ENCODE results near the gene GPR15.

Gene GPR15

GRCh38 chr3:98532275-98532637 lies 478 bp downstream of the GPR15 start:
- DNase-seq = no peak

- DNase-seq = no peak
These were observed 1.2 kb downstream of the GPR15 start for GRCh38 chr3:98532709-98533571.

- no peak for DNase-seq
These were observed 2.4 kb downstream of the GPR15 start for GRCh38 chr3:98534168-98534567.

- DNase-seq = no peak
These were observed 3.0 kb downstream of the GPR15 start for GRCh38 chr3:98534734-98535133.

GRCh38 chr3:98536456-98537017 lies 4.8 kb downstream of the GPR15 start:
- DNase-seq = no peak

GRCh38 chr3:98540346-98540745 lies 8.6 kb downstream of the GPR15 start:
- DNase-seq = no peak

- no peak for DNase-seq
These were observed 9.9 kb downstream of the GPR15 start for GRCh38 chr3:98541695-98542094.

GRCh38 chr3:98542623-98543022 lies 10.8 kb downstream of the GPR15 start:
- no peak for DNase-seq

GRCh38 chr3:98545940-98546339 lies 14.2 kb downstream of the GPR15 start:
- no peak for DNase-seq

- no peak for DNase-seq
These were observed 16.8 kb downstream of the GPR15 start for GRCh38 chr3:98548544-98548943.

GRCh38 chr3:98550833-98551232 lies 19.1 kb downstream of the GPR15 start:
- DNase-seq = no peak

GRCh38 chr3:98551236-98551635 lies 19.5 kb downstream of the GPR15 start:
- no peak for DNase-seq

GRCh38 chr3:98551754-98552153 lies 20.0 kb downstream of the GPR15 start:
- no peak for DNase-seq

- no peak for DNase-seq
These were observed 20.6 kb downstream of the GPR15 start for GRCh38 chr3:98552232-98553020.

- DNase-seq = no peak
These were observed 21.3 kb downstream of the GPR15 start for GRCh38 chr3:98553021-98553563.

- DNase-seq = no peak
These were observed 22.0 kb downstream of the GPR15 start for GRCh38 chr3:98553753-98554152.

- no peak for DNase-seq
These were observed 22.8 kb downstream of the GPR15 start for GRCh38 chr3:98554580-98554979.

GRCh38 chr3:98555025-98555379 lies 23.2 kb downstream of the GPR15 start:
- DNase-seq = no peak

GRCh38 chr3:98556164-98557130 lies 24.7 kb downstream of the GPR15 start:
- DNase-seq = peak; percentile 70

- DNase-seq = no peak
These were observed 25.7 kb downstream of the GPR15 start for GRCh38 chr3:98557324-98558010.

- DNase-seq = no peak
These were observed 26.5 kb downstream of the GPR15 start for GRCh38 chr3:98558100-98558827.
